Stimulated activated CD4-positive, alpha-beta T cell treated with anti-CD3 and anti-CD28 coated beads, Interleukin-1b, Interleukin-23, amount 100 ng/mL, for 4 hours (primary cell): ENCODE results near the gene BRAF.
A peak's percentile ranks its signal among the peaks of the same experiment; 100 is the strongest.
"Not testable (repeated sequence)": the region's sequence is repeated elsewhere in the genome, so short reads cannot be mapped to it uniquely, and the experiment has no call there.

ENCODE experiments used
- DNase-seq, 2 donors: peaks; one replicate each; pipeline ENCODE4 v3.0.0-alpha.2; 2020; ENCODE audit warnings: low read depth in 2 of 2

Gene BRAF

DNA sequence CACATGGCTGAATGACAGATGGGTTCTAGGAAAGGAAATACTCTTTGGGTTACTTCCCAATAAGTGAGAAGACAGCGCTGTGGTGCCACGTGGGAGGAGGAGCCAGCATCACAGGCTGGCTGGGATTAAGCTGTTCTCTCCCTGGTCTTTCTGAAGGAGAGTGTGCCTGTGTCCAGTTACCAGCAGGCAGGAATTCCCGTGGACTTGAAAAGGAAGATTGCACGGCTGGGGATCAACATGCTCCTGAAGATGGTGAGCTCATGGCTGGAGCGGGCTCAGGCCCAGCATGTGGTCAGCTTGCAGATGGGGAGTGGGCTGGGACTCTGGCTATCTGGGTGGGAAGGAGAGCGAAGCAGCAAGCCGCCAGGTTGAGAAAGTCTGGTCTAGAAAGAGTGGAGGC lies 243.8 kb downstream of the BRAF start:
- DNase-seq: no peak

DNA sequence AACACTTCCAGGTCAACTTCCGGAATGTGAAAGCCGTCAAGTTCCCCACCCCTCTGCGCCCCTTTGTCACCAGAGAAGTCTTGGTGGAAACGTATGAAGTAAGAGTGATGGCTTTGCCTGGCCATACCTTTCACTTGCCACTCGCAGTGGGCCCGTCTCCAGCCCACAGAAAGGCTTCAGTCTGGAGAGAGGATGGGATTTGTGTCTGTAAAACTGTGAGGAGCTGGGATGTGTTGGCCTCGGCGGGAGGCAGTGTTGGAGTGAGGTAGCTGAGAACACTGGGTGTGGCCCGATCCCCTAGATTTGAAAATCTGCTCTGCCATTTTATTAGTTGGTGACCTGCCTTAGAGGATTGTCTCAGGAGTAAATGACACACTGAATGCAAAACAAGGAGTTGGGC lies 245.5 kb downstream of the BRAF start:
- DNase-seq: no peak

DNA sequence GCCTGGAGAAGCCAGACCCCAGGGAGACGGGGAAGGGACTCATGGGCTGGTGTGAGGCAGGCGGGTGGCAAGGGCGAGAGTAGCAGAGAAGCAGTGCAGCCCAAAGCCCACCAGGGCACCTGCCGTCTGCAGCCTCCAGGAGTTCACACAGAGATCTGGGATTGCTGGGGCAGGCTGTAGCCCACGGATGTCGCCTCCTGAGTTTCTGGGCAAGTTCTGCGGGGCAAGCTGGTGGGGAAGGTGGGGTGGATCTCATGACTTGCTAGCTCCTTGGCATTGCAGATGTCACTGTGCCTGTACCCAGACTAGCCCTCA lies 246.0 kb downstream of the BRAF start:
- DNase-seq: no peak

GRCh38 chr7:140678081-140678815 lies 246.5 kb downstream of the BRAF start:
- DNase-seq: no peak

DNA sequence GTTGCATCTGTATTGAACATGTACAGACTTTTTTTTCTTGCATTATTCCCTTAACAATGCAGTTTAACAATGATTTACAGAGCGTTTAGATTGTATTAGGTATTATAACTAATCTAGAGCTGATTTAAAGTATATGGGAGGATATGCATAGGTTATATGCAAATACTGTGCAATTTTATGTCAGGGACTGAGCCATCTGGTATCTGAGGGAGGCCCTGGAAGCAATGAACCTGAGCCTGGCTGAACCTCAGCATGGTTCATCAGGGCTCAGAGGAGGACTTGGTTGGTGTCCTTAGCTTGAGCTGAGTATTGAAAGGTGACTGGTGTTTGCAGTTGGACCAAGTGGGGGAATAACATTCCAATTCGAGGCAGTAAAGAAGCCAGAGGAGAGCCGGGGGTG lies 247.2 kb downstream of the BRAF start:
- DNase-seq: no peak

- not testable (repeated sequence) for DNase-seq
Observed at GRCh38 chr7:140676956-140677355, 247.8 kb downstream of the BRAF start.

DNA sequence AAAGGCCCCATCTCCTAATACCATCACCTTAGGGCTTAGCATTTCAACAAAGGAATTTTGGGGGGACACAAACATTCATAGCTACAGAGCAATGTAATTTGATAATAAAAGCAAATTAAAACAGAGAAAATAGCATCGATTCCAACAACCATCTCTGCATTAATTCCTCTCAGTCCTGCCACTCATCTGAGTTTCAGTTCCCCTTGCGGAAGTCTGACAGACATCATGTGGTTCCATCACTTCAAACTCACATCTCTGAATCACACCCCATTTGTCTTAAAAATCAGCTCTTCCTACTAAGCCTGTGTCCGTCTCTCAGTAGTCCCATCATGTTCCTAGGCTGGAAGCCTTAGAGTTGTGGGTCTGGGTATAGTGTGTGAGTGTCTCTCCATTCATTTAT lies 248.4 kb downstream of the BRAF start:
- no peak for DNase-seq

- DNase-seq: no peak
Observed at GRCh38 chr7:140675726-140676125, 249.0 kb downstream of the BRAF start.

GRCh38 chr7:140674899-140675701 lies 249.6 kb downstream of the BRAF start:
- no peak for DNase-seq

GRCh38 chr7:140674356-140674800 lies 250.4 kb downstream of the BRAF start:
- no peak for DNase-seq

GRCh38 chr7:140673774-140674155 lies 251.0 kb downstream of the BRAF start:
- no peak for DNase-seq

DNA sequence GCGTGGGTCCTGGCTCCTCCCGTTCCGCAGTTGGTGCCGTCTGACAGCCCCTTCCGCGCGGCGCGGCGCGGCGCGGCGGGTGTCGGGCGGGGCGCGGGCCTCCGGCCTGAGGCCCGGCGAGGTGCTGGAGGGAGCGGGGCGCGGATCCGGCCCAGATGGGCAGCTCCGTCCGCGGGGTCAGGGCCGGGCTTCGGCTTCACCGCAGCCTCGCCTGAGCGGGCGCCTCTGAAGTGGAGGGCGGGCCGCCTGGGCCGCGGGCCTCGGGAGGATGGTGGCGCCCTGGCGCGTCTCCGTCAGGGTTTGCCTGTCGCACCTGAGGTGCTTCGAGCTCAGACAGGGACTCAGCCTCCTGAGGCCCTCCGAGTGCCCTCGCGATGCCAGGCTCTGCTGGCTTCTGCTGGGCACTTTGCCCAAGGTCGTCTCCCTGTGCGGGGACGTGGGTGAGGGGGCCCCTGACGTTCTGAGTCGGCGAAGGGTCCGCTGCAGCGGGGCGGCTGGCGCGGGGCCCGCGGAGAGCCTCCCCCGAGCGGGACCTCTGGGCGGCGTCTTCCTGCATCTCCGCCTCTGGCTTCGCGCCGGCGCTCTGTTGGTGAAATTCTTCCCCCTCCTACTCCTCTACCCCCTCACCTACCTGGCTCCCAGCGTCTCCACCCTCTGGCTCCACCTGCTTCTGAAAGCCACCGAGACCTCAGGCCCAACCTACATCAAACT lies 251.5 kb downstream of the BRAF start:
- peak; percentile 44 to 56 for DNase-seq

DNA sequence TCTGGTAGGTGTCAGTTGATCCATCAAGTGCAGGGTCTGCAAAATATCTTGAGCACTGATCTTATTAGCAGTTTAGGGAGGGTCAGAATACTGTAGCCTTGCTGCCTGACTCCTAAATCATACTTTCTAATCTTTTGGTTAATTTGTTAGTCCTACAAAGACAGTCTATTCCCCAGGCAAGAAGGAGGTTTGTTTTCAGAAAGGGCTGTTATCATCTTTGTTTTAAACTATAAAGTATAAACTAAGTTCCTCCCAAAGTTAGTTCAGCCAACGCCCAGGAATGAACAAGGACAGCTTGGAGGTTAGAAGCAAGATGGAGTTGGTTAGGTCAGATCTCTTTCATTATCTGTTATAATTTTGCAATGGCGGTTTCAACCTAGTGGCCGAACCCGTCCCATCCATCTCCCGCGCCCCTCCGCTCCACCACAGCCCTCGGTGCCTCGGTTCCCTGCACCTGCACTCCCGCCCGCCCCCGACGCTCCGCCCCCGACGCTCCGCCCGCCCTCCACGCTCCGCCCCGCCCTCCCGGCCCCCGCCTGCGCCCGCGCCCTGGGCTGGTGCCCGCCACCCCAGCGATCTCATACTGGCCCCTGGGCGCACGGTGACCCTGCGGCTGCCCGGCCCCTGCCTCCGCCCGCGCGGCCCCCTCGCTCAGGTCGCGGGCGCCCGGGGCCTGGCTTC lies 252.2 kb downstream of the BRAF start, which contains the start of gene ADCK2:
TSS of gene ADCK2 (plus strand) at position 564 of the 681 bp plus-strand sequence. CDS start 386 bp downstream, outside the sequence.
- peak; percentile 43 to 66 for DNase-seq

GRCh38 chr7:140671966-140672365 lies 252.8 kb downstream of the BRAF start:
- no peak for DNase-seq

GRCh38 chr7:140670343-140670935 lies 254.3 kb downstream of the BRAF start:
- no peak for DNase-seq

DNA sequence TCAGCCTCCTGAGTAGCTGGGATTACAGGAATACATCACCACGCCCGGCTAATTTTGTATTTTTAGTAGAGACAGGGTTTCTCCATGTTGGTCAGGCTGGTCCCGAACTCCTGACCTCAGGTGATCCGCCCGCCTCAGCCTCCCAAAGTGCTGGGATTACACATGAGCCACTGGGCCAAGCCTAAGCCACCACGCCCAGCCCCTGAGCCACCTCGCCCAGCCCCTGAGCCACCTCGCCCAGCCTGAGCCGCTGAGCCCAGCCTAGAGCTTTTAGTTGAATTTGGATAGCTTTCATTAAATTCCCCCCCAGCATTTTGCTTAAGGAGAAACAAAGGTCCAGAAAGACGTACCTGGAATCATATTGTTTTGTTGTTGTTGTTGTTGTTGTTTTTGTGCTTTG lies 254.9 kb downstream of the BRAF start:
- DNase-seq: not testable (repeated sequence)

DNA sequence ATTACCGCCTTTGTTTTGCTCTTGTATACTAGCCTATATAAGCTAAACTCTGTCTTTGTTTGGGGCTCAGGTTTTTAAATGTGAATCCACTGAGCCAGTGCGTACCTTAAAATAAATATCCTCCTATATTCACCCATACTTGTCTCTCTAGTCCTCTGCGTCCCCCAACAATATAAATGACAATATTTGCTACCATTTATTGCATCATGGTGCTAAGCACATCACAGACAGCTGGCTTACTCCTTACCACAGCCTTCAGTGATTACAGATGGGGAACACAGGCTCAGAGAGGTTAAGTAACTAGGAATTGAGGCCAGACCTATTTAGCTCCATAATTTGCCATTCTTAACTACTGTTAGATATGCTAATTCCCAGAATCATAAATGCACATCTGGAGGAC lies 255.4 kb downstream of the BRAF start:
- no peak for DNase-seq
